A673 (cell line): ENCODE data around the gene NSUN2. TPM values are rescaled to one million over a fixed set of nuclear protein-coding genes. Genes with fewer than 3 reads are reported as not detected.
"Not testable (repeated sequence)": the region's sequence is repeated elsewhere in the genome, so short reads cannot be mapped to it uniquely, and the experiment has no call there.

Experiments
- BruUV-seq: library from RNA; stranded (reverse); fragments of 400-500 nt; replicated peaks from 2 replicates; lab custom pipeline; 2021; lab: Mats Ljungman, UMichigan
- CTCF ChIA-PET: fragments of 300-600 bp; sonication (Branson Sonifier 250); formaldehyde crosslinking; loops from one replicate; lab custom pipeline; 2022; ENCODE audit warnings: antibody characterized with exemption; lab: Charles Lee
- POLR2A ChIA-PET: fragments of 300-600 bp; sonication (Branson Sonifier 250); formaldehyde crosslinking; loops from one replicate; lab custom pipeline; 2022; ENCODE audit warnings: antibody characterized with exemption; ENCODE audit not compliant: low non-redundant PET; lab: Charles Lee
- DNase-seq: peaks from one replicate; pipeline ENCODE4 v3.0.0-alpha.2; 2015; ENCODE audit warnings: low spot score
- H3K27ac ChIP-seq: fragments of 200-600 bp; sonication (generic); 2 replicates; pipeline ENCODE4 v1.5.1; 2016; ENCODE audit warnings: mixed run types, low read depth, mild to moderate bottlenecking, mixed read lengths, antibody characterized with exemption, low read length; ENCODE audit not compliant: poor library complexity, severe bottlenecking
- H3K27me3 ChIP-seq: fragments of 200-600 bp; sonication (generic); replicated peaks from 2 replicates; pipeline ENCODE4 v1.6.1; 2017; ENCODE audit warnings: mixed run types, low read depth, mild to moderate bottlenecking, mixed read lengths, antibody characterized with exemption, low read length; ENCODE audit not compliant: insufficient read depth, poor library complexity
- H3K36me3 ChIP-seq: fragments of 200-600 bp; sonication (generic); 2 replicates; pipeline ENCODE4 v1.6.1; 2016; ENCODE audit warnings: mixed run types, mild to moderate bottlenecking, mixed read lengths, antibody characterized with exemption, low read length; ENCODE audit not compliant: insufficient read depth, poor library complexity, severe bottlenecking
- H3K4me1 ChIP-seq: fragments of 200-600 bp; sonication (generic); 2 replicates; pipeline ENCODE4 v1.6.1; 2017; ENCODE audit warnings: mixed run types, mild to moderate bottlenecking, mixed read lengths, antibody characterized with exemption, low read length; ENCODE audit not compliant: insufficient read depth, poor library complexity, severe bottlenecking
- H3K4me3 ChIP-seq: fragments of 200-600 bp; sonication (generic); 2 replicates; pipeline ENCODE4 v1.5.1; 2016; ENCODE audit warnings: low read depth, mixed run types, mild to moderate bottlenecking, mixed read lengths, low read length; ENCODE audit not compliant: poor library complexity, severe bottlenecking
- H3K9me3 ChIP-seq: fragments of 200-600 bp; sonication (generic); 2 replicates; pipeline ENCODE4 v1.6.1; 2016; ENCODE audit warnings: mixed run types, low read depth, mild to moderate bottlenecking, mixed read lengths, antibody characterized with exemption, low read length; ENCODE audit not compliant: poor library complexity, severe bottlenecking
- CTCF ChIP-seq: fragments of 300-800, 200-600 bp; sonication (generic); conservative IDR thresholded peaks from 2 replicates; pipeline ENCODE4 v1.5.1; 2017; ENCODE audit warnings: low read depth, mild to moderate bottlenecking, antibody characterized with exemption, low read length, moderate library complexity, mixed read lengths
- EZH2 ChIP-seq: fragments of 200-600 bp; sonication (generic); IDR thresholded peaks from 2 replicates; pipeline ENCODE4 v1.6.1; 2017; ENCODE audit warnings: borderline replicate concordance, low read depth, mild to moderate bottlenecking, mixed read lengths, antibody characterized with exemption, low read length; ENCODE audit not compliant: poor library complexity, severe bottlenecking
- intact Hi-C: fragments of 100-400 bp; cut with micrococcal nuclease; formaldehyde crosslinking; loops from one replicate; pipeline ENCODE4 v1.10.0; 2022; ENCODE audit not compliant: unreplicated experiment
- total RNA-seq: library from RNA; stranded (reverse); gene quantifications from 2 replicates; pipeline ENCODE4 v1.2.3, GENCODE V29; 2021

Gene NSUN2
- total RNA-seq, 1 experiment from 2014 or later: 111 TPM

GRCh38 chr5:6673963-6674362 is 41.1 kb upstream of the NSUN2 start:
- Histone ChIP-seq H3K36me3 (no peaks in the 10 kb centered on the region), H3K9me3 (no peaks in the 10 kb centered on the region), H3K27ac (no peak overlapping the region), H3K4me3 (no peak overlapping the region), H3K27me3 (no peaks in the 10 kb centered on the region), H3K4me1 (no peaks in the 10 kb centered on the region)
- DNase-seq: no peak
- ChIA-PET CTCF (no interaction called here), POLR2A (no interaction called here)
- TF ChIP-seq CTCF (no peak), EZH2 (no peak)
- no TSS peak for BruUV-seq
- intact Hi-C loops: no loop called here

GRCh38 chr5:6673031-6673430 is 40.2 kb upstream of the NSUN2 start:
- Histone ChIP-seq H3K36me3 (no peaks in the 10 kb centered on the region), H3K4me1 (no peaks in the 10 kb centered on the region), H3K4me3 (no peak overlapping the region), H3K27ac (no peak overlapping the region), H3K27me3 (no peaks in the 10 kb centered on the region), H3K9me3 (no peaks in the 10 kb centered on the region)
- no TSS peak for BruUV-seq
- no peak for DNase-seq
- POLR2A ChIA-PET: no interaction called here
- CTCF ChIA-PET: no interaction called here
- intact Hi-C loops: no loop called here
- TF ChIP-seq CTCF (no peak), EZH2 (no peak)

- intact Hi-C loops: not testable (repeated sequence)
Measured at GRCh38 chr5:6668717-6669116, 35.9 kb upstream of the NSUN2 start.

GRCh38 chr5:6667648-6668047 is 34.8 kb upstream of the NSUN2 start:
- intact Hi-C loops: no loop called here
- Histone ChIP-seq H3K4me3 (no peak overlapping the region), H3K27me3 (no peaks in the 10 kb centered on the region), H3K9me3 (no peaks in the 10 kb centered on the region), H3K36me3 (no peaks in the 10 kb centered on the region), H3K4me1 (no peaks in the 10 kb centered on the region), H3K27ac (no peak overlapping the region)
- no peak for DNase-seq
- BruUV-seq: no TSS peak
- ChIA-PET POLR2A (no interaction called here), CTCF (no interaction called here)
- TF ChIP-seq CTCF (no peak), EZH2 (no peak)

More at GRCh38 chr5:6668717-6669116, 35.9 kb upstream of the NSUN2 start:
- H3K4me3 ChIP-seq, DNase-seq, H3K27ac ChIP-seq, POLR2A ChIA-PET, H3K27me3 ChIP-seq, CTCF ChIA-PET, H3K9me3 ChIP-seq, H3K36me3 ChIP-seq, H3K4me1 ChIP-seq, BruUV-seq: not testable (repeated sequence)
